Measurements from ENCODE around the gene GSTA3. TPM values are rescaled to one million over a fixed set of nuclear protein-coding genes. Genes with fewer than 3 reads are reported as not detected.

The GSTA3 gene
- total and polyA plus RNA-seq, 2 of the 13 experiments (the other 11 are each of a cell fraction or from before 2014, with no cell fraction given), result not detected

DNA sequence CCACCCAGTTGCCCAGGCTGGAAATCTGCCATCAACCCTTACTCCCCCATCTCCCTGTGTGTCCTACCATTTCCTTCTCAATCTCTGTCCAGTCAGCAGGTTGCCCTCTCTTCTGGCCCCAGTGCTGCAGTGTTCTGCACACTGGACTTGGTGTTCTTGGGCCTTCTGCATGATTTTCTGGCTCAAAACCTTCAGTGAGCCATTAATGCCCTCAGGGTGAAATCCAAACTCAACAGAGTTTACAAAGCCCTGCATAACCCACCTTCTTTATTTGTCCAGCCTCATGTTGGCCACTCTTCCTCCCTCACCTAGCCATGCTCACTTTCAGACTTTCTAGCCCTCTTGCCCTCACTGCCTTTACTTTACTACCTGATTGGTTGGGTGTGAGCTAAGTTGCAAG is 5.0 kb upstream of the GSTA3 start:
- H3K4me2 ChIP-seq (ENCODE audit: low read depth, low read length), result no peak overlapping the region
- in situ Hi-C loops (cut with HindIII; ENCODE audit: extremely low pct_ligation_motif_present, low pct_unique_long_range_greater_than_20kb), result no loop called here
- no peak for ATAC-seq
- DNase-seq (ENCODE audit: low spot score), result no peak
- no peaks in the 10 kb centered on the region for H3K9me3 ChIP-seq (ENCODE audit: low read length)
- FAIRE-seq, result no peak
- no peaks in the 10 kb centered on the region for H3K36me3 ChIP-seq (replicated peaks in 1 of 2; ENCODE audit: control insufficient read depth in 1 of 2, insufficient read depth in 2 of 2, low read length in 2 of 2)
- POLR2A ChIA-PET, result no interaction called here
- H3K4me1 ChIP-seq (ENCODE audit: insufficient read depth, low read length), result peaks cover 25% of the 10 kb centered on the region
- no peak overlapping the region for H3K27ac ChIP-seq (ENCODE audit: extremely low read length, insufficient read depth, low read length)
- BruUV-seq (replicated peaks), result no TSS peak
- peaks cover 0 to 6% of the 10 kb centered on the region in 2 experiments; a peak in 2 of 5 replicates for H3K27me3 ChIP-seq (ENCODE audit: control insufficient read depth in 1 of 2, insufficient read depth in 2 of 2, low read length in 2 of 2)
- TF ChIP-seq SNRNP70 (IDR thresholded peaks at IDR 0.05; ENCODE audit: low read depth, low read length) (no peak), GPN1 (CRISPR knock-in tag; IDR thresholded peaks at IDR 0.05; ENCODE audit: borderline replicate concordance) (no peak), ZFX (CRISPR knock-in tag; IDR thresholded peaks at IDR 0.05; ENCODE audit: low read depth) (no peak), ZNF619 (CRISPR knock-in tag; IDR thresholded peaks at IDR 0.05) (no peak), EHMT2 (IDR thresholded peaks at IDR 0.05; ENCODE audit: borderline replicate concordance, low read depth, low read length) (no peak), ZNF75D (CRISPR knock-in tag; IDR thresholded peaks at IDR 0.05; ENCODE audit: borderline replicate concordance) (no peak), FOSL2 (CRISPR knock-in tag; IDR thresholded peaks at IDR 0.05) (no peak), CBX5 (CRISPR knock-in tag; IDR thresholded peaks at IDR 0.05; ENCODE audit: borderline replicate concordance) (no peak), SAP130 (CRISPR knock-in tag; IDR thresholded peaks at IDR 0.05; ENCODE audit: low read depth) (no peak), NCOR1 (IDR thresholded peaks at IDR 0.05; ENCODE audit: borderline replicate concordance, low read length) (no peak), STAT5B (CRISPR knock-in tag; IDR thresholded peaks at IDR 0.05) (no peak)
- TF ChIP-seq, protein P1, sequence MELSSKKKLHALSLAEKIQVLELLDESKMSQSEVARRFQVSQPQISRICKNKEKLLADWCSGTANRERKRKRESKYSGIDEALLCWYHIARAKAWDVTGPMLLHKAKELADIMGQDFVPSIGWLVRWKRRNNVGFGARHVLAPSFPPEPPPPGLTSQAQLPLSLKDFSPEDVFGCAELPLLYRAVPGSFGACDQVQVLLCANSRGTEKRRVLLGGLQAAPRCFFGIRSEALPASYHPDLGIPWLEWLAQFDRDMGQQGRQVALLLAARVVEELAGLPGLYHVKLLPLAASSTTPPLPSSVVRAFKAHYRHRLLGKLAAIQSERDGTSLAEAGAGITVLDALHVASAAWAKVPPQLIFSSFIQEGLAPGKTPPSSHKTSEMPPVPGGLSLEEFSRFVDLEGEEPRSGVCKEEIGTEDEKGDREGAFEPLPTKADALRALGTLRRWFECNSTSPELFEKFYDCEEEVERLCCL (CRISPR knock-in tag; IDR thresholded peaks at IDR 0.05; ENCODE audit: borderline replicate concordance), result no peak
- TF ChIP-seq, protein P2, sequence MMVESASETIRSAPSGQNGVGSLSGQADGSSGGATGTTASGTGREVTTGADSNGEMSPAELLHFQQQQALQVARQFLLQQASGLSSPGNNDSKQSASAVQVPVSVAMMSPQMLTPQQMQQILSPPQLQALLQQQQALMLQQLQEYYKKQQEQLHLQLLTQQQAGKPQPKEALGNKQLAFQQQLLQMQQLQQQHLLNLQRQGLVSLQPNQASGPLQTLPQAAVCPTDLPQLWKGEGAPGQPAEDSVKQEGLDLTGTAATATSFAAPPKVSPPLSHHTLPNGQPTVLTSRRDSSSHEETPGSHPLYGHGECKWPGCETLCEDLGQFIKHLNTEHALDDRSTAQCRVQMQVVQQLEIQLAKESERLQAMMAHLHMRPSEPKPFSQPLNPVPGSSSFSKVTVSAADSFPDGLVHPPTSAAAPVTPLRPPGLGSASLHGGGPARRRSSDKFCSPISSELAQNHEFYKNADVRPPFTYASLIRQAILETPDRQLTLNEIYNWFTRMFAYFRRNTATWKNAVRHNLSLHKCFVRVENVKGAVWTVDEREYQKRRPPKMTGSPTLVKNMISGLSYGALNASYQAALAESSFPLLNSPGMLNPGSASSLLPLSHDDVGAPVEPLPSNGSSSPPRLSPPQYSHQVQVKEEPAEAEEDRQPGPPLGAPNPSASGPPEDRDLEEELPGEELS (CRISPR knock-in tag; IDR thresholded peaks at IDR 0.05), result no peak
- intact Hi-C loops (cut with micrococcal nuclease; ENCODE audit: unreplicated experiment), result loop anchor here (10.0 kb wide), 1 partner anchor 190 kb away; no protein-coding TSS in a partner anchor
- no peaks in the 10 kb centered on the region for H4K20me1 ChIP-seq (ENCODE audit: insufficient read depth, low read length)
- no peak overlapping the region for H2AFZ ChIP-seq (ENCODE audit: low read length)
- no peak overlapping the region for H3K9ac ChIP-seq (ENCODE audit: insufficient read depth, low read depth, low read length)
- H3K79me2 ChIP-seq (ENCODE audit: insufficient read depth, low read length), result no peaks in the 10 kb centered on the region
- no peak overlapping the region for H3K4me3 ChIP-seq (replicated peaks in 1 of 3; ENCODE audit: insufficient read depth in 1 of 3, low read depth in 2 of 3, low read length in 3 of 3)
- CTCF ChIA-PET (ENCODE audit: low intra/inter-chr PET ratio, low total read pairs), result no interaction called here

Data from HepG2 (cell line).